GM18858 (cell line): ENCODE data around the gene STXBP6.

Experiments used
- ATAC-seq: cut with Tn5 transposase; IDR thresholded peaks from one replicate; pipeline ENCODE4 v1.9.1; 2021; ENCODE audit not compliant: unreplicated experiment

Gene STXBP6

DNA sequence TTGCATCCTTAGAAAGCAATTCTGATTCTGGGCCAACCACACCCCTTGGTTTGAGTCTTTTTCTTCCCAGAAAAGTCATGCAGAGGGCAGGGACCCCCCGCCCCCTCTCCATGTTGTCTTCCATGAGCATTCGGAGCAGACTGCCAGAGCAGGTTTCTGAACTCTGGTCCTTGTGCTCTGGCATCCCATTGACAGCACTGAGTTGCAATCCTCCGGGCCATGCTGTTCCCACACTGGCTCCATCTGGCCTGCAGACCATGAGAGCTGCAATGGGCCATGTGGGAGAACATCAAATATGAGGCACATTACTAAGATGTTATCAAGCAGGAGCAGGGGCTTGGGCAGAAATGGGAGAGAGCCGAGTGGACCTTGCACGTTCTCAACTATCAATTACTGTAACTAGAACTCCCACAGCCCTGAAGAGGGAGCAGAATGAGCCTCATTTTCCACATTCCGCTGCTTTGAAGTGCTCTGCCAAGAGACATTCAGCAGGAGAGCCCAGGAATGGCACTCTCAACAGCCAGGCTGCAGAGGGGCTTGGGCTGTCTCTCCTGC is 157.4 kb downstream of the STXBP6 start:
- no peak for ATAC-seq

DNA sequence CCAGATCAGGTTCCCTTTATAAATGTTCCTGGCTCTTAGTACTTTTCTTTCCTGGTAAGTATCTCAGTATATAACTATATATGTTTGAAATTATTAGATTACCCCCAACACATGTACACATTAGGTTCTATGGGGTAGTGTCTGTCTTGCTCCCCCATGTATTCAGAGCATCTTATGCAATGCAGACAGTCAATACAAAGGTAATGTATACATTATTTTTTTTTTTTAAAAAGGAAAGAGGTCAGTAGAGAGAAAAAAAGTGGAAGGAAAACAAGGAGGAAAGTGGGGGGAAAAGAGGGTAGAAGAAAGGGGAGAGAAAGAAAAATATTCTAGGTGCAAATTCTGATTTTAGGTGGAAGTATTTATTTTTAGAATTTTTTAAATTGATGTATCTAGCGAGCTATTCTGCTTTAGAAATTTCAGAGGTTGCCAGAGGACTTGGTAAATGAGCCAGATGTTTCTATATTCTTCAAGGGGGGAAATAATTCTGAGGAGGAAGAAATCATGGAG is 157.9 kb downstream of the STXBP6 start:
- ATAC-seq, result no peak

DNA sequence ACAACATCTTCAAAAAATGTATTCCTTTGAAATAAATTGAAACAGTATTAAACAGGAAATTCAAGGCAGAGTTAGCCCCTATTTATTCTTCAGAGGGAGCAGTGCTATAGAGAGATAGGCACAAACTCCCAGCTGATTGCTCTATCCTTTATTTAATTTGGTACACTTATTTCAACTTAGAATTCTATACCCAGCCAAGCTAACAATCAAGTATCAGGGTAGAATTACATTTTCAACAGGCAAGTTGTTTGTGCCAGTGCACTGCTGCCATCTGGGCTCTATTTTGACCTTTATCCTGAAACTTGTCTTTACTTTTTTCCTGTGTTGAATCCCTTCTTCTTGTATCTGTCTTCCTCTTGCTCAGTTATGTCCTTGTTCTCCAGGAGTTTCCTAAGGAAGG is 159.2 kb downstream of the STXBP6 start:
- no peak for ATAC-seq

DNA sequence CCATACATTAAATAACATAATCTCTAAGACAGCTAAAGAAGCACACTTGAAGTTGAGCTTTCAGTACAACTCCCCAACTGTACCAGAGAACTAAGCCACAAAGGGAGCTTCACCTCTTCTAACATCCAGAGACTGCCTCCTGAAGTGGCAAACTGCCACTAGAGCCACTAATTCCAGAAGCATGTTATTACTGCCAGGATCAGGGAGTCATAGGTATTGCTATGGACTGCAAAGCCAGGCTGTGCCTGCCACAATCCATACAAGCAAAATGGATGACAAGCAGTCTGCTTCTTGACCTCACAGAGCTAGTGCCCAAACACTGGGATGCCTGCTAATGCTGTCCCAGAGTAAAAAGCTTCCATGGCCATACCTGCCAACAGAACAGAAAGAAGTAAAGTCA is 160.1 kb downstream of the STXBP6 start:
- no peak for ATAC-seq

DNA sequence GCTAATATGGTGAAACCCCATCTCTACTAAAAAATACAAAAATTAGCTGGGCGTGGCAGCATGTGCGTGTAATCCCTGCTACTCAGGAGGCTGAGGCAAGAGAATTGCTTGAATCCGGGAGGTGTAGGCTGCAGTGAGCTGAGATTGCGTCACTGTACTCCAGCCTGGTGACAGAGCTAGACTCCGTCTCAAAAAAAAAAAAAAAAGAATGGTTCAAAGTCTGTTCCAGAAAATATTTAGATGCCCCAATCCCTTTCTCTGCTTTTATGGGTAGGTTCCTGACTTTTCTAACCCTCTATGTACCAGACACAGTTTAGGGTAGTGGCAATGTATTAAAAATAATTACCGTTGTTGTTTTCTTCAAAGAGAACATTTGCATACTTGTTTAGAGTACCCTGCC is 161.4 kb downstream of the STXBP6 start:
- ATAC-seq, result no peak

DNA sequence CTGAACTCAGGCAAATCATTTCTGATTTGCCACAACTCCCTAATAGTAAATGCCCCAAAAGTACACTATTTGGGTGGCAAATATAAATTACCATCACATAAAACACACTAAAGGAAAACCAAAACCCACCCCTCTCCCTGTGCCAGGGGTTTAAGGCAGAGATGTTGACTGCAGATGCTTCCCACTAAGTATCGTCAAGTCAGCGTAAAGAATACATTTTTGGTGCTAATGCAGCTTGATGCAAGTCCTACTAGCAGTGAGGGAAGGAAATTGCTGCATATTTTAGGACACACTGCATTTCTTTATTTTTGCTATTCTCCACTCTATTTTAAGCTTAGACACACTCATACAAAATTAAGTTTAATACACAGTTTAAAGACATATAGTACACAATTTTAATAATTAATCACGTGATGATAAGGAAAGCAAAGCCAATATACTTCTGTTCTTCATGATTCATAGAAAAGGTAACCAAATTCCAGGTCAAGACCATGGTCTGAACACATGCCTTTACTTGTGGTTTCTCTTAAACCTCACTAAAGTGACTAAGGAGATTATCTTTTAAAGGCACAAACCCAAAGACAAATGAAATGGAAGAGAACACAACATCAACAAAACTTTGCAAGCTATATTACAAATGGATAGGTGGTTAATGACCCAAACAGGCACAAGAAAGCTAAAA is 162.2 kb downstream of the STXBP6 start:
- ATAC-seq, result no peak

DNA sequence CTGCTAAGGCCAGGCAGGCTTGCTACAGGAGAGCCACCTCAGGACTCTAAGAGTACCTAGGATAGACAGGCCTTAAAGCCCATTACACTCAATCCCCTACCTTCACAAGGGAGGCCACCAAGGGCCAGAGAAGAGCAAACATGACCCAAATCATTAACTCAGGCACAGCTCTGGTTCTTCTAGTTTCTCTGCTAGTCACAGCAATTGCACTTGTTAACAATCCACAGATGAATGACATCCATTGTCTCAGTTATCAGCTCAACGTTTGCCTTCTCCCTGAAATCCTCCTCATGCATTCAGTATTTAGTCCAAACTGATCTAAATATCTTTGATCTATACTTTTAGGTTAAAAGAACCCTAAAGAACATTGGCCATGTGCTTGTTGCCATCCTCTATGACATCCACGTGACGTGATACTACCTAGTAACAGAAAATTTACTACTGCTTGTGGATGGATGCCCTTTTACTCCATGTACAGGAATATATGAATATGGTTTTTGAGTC is 164.5 kb downstream of the STXBP6 start:
- ATAC-seq, result no peak

DNA sequence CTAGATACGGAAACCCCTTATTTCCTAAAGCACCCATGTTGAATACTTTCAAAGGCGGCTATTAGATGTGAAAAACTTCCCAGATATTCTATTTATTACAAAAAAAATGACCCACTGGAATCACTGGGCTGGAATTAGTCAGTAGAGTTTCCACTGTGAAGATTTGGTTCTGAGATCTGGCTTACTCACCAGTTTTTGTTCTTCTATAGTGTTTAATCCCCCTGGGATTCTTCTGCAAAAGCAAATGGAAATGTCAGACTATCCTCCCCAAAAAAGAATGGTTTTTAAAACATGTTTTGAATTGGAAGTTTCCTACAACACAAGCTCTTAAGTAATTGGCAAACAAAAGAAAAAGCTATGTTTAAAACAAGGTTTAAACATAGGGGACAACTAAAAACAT is 166.4 kb downstream of the STXBP6 start:
- ATAC-seq, result no peak

DNA sequence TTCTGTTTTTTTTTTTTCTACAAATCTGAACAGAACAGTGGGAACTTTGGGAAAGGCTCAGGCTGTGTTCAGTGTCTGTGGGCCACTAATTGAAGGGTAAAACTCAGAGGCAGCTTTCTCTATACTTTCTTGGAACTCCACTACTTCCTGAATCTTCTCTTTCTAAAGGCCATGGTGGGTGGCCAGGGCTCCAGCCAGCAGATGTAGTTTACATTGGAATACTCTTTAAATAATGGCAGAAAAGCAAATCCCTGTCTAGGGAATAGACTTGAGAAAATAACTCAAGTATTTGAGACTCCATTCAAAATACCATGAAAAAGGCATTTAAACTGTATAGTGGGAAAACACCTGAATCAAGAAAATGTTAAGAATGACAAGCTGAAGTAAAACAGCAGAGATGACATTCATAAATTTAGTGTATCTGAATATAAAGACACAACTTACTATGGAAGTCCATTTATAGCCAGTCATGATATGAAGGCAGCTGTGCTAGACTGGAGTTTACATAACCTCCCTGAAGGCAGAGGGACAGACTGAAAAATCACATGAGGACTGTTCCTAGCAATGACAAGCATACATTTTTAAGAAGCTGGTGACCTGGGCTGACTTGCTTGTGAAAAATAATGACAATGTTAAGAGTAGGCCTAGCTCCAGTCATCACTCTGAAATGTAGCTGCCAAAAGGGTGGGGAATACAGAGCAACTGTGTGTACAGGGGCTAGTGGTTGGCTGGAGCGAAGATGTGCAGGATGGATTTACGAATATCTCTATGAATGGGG is 168.6 kb downstream of the STXBP6 start:
- no peak for ATAC-seq

DNA sequence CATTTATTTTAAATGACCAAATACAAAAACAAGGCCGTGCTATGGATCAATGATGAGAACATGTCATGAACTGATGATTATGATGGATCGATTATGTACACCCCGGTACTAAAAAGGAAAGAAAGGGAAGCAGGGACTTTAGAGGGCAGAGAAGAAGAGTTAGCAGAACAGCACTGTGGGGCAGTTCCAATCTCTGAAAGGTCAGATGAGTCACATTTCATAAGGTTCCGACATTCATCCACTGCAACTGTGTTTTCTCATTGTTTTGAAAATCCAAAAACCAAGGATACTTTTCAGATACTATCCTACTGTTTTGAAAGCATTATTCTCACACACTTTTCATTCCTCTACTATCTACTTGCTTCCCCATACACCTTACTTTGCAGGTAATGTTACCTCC is 169.3 kb downstream of the STXBP6 start:
- ATAC-seq, result no peak

DNA sequence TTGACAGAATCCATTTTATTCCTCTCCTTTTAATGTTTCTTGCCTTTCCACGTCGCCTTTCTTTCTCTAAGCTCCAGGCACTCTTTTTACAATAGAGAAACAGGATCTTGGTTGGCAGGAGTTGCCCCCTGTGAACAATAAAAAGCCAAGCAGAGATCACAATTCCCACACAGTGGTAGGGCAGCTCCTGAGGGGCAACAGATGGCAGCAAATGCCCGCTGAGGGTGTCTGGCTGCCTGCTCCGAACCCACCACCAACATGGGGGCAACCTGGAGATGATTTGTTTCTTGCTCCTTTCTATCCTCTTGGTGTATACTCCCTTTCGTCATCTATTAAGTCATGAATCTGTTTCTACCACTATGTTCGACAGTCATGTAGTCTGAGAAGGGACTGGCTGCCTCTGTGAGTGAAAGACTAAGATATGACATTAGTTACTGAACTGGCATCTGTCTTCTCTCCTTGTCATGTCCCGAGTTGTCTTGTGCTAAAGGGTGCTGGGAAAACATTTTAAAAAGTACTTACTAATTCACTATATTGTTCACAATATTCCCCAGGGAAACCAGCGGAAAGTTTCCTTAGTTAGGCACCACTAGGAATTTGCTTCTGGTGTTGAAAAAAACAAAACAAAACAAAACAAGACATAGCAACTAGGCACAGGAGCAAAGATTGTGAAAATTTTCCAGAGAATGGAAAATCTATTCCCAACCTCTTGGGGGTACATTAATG is 170.1 kb downstream of the STXBP6 start:
- no peak for ATAC-seq

DNA sequence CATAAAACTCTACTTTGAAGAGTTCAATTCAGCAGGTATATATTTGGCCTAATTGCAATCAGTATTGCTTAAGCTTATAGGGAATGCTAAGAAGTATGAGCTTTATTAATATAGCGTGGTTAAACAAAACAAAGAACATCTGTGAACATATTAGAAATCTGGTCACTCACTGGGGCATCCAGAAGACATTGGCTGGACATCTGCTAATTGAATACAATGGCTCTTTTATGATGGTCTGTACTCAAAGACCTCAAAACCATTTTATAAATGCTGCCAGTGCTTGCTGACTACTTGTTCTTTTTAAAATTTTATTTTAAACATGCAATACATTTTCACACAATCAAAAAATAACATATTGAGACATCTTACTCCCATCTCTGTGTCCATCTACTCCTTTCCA is 173.0 kb downstream of the STXBP6 start:
- no peak for ATAC-seq

DNA sequence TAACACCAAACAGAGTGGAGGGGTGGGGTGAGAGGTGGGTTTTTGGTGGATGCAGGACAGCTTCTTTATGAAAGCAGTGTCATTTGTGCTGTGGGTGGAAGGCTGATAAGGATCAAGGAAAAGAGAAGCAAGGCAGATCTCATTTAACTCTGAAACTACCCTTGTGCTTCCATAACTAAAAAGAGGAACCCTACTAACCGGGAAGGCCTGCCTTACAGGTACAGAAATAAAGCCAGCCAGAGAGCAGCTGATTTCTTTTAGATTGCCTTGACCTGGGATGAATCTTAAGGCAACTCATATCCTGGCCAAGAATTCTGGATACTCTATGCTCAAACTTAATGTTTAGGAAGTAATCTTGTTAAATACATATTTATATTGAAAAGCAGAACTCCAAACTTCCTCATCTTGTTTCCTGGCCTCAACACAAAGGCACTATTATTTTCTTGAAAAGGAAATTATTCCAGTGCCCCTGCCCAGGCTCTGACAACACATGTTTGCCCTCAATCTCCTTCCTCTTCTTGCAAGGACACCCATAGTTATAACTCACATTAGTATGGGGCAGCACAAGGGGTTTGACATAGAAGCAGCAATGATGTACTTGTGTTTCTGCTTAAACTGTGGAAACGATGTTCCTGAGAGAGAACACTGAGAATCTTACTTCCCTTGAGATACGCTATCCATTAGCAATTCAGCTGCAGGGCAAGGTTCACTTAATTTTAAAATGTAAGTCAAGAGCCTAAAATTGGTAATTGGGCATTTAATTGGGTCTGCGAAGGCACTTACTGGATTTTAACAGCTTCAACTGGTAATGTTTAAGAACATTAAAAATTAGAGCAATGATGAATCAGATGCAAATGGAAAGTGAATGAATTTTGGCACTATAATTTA is 173.7 kb downstream of the STXBP6 start:
- no peak for ATAC-seq

DNA sequence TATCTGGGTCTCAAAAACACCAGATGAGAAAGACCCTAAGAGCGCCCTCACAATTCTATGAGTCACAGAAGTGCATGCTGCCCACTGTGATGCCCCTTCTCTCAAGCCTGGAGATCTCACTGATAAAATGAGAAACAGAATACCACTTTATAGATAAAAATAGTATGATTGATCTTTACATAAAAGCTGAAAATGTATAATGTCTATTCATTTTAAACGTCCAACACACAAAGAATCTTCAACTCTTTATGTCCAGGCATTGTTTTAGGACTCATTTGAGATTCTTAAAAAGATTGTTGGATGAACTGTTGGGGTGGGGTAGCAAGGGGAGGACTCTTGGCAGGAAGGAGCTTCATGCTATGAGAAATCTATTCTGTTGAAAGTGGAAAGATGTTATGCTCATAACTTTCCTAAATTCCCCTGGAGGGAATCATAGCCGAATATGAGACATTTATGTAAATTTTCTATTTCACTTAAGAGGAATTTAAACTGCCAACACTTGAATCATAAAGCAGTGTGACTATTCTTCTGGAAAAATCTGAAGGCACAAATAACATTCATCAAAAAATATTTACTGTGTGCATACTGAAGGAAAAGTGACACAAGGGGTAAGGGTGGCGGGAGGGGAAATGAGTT is 174.6 kb downstream of the STXBP6 start:
- ATAC-seq, result no peak

DNA sequence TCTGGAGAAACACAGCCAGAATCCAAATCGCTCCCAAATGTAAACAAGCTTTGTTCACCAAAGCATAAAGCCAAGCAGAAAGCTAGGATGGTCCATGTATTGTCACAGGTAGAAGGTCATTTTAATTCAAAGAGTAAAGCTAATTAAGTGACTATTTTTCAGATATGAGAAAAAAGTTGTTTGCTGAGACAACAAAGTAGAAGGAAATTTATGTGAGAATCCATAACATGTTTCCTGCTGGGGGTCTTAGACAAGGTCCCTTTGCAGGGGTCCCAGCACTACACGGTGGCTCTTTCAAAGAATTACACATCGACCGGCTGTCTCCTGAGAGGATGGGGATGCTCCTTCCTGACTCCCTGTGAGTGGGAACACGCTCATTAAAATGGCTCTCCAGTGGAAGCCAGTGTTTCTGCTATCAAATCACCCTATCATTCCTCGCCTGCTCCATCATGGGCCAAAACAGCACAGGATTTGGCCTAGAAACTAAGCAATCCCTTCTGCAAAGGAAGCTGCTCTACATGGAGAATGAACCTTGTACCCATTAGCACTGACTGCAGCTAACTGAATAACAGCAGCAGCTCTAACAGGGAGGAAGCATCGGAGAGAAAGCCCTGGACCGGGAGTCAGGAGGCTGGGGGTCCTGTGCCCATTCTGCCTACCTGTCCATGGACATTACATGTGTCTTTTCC is 175.3 kb downstream of the STXBP6 start:
- ATAC-seq, result no peak

DNA sequence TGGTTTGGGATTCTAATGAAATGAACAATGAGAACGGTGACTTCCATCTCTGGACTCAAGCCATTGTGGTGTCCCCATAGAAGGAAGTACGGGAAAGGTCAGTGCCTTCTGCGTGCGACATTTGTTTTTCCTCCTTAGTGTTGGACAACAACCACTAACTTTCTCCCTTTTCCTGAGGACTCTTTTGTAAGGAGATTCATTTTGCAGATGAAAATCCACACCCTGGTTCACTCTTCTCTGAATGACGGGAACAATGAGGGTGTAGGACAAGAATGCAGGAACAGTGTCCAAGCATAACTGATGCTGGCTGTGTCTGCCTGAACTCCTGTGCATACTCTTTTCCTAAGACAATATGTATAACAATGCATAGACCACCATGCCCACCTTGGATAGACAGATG is 176.4 kb downstream of the STXBP6 start:
- ATAC-seq, result no peak

DNA sequence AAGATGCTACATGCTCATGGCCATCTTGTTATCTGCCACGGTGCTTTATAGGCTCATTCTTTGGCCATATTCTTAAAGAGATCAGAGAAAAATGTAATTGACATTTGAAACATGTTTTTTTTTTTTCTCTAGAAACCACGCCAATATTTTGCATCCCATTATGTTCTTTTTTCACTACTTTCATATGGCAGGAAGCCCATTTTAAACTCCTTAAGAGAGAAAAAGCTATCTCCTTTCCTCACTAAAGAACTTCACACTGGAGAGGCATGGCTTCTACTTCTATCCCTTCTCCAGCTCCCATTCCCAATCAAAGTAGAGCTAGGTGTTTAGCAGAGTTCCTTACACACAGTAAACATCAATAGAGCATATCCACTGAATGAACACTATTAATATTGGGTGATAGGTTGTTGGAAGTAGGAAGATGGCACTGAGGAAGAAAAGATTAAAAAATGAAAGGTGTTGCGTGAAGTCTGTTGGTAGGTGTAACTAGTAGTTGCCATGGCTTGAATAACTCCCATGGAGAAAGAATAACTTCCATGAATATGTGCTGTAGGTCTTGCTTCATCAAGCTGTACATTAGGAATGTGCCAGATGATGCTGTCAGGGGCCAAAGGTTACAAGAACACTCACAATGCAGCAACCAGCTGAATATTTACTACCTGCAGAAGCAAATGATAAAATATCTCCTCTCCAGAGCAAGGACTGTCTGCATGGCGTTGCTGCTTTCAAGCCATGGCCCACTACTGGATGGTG is 178.8 kb downstream of the STXBP6 start:
- no peak for ATAC-seq

DNA sequence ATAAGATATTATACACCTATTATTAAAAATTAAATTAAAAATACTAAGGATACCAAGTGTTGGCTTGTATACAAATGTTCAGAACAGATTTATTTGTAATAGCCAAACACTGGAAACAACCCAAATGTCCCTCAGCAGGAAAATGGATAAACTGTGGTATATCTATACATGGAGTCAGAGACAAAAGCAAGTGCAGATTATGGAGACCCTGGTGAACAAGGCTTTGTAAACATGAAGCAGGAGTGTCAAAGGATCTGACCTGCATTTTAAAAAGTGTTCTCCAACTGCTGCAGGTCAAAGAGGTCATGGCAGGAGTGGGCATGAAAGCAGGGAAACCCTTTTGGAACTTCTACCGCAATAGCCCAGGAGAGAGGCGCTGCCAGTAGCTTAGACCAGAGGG is 181.6 kb downstream of the STXBP6 start:
- no peak for ATAC-seq
